ENCODE results near the gene SF3B1.

SF3B1 gene

GRCh38 chr2:197414515-197414914, 20.3 kb downstream of the SF3B1 start:
- H3K4me1 Mint-ChIP-seq = no peaks in the 10 kb centered on the region

GRCh38 chr2:197414039-197414438, 20.8 kb downstream of the SF3B1 start:
- no peak for TF ChIP-seq CTCF (IDR thresholded peaks at IDR 0.05)
- no peak for DNase-seq
- H3K27ac Mint-ChIP-seq = no peak overlapping the region
- H3K27me3 Mint-ChIP-seq (ENCODE audit: low read depth, poor library complexity) = no peaks in the 10 kb centered on the region
- no peaks in the 10 kb centered on the region for H3K4me1 Mint-ChIP-seq
- H3K36me3 Mint-ChIP-seq (ENCODE audit: low read depth) = peaks cover 73% of the 10 kb centered on the region
- no peaks in the 10 kb centered on the region for H3K9me3 Mint-ChIP-seq
- no peak overlapping the region for H3K4me3 Mint-ChIP-seq

More at GRCh38 chr2:197414515-197414914, 20.3 kb downstream of the SF3B1 start:
- Mint-ChIP-seq H3K27ac (no peak overlapping the region), H3K9me3 (no peaks in the 10 kb centered on the region), H3K4me3 (no peak overlapping the region), H3K36me3 (ENCODE audit: low read depth) (peaks cover 69% of the 10 kb centered on the region), H3K27me3 (ENCODE audit: low read depth, poor library complexity) (no peaks in the 10 kb centered on the region)
- TF ChIP-seq CTCF (IDR thresholded peaks at IDR 0.05) = no peak
- no peak for DNase-seq

- Mint-ChIP-seq H3K9me3 (no peaks in the 10 kb centered on the region), H3K4me3 (no peak overlapping the region), H3K27ac (no peak overlapping the region), H3K36me3 (ENCODE audit: low read depth) (peaks cover 79% of the 10 kb centered on the region), H3K4me1 (no peaks in the 10 kb centered on the region), H3K27me3 (ENCODE audit: low read depth, poor library complexity) (no peaks in the 10 kb centered on the region)
- TF ChIP-seq CTCF (IDR thresholded peaks at IDR 0.05) = no peak
- DNase-seq = no peak
Observed at GRCh38 chr2:197405582-197405981, 29.2 kb downstream of the SF3B1 start.

DNA sequence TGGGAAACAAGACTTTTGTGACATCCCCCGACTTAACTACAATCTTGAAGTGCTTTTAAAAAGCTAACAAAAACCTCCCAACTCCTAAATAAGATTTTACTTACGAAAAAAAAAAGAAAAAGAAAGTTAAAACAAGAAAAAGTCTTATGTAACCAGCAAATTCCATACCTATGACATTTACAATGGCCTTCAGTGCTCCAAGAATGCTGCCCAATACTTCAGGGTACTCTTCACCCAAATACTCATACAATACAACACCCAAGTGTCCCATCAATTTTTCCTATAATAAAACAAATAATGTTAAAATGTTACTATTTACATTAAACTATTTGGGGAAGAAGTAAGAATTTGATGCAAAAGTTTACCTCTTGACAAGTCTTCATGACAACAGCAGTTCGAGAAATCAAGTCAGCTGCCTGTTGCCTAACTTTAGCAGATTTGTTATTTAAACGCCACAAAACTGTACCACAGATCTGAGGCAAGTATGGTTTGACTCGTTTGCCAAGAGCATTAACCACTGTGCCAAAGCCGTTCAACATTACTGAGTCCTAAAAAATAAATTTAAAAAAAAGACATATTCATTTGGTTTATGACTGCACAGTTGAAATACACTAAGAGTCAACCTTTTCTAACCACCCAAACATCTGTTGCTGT, 34.8 kb downstream of the SF3B1 start:
- Mint-ChIP-seq H3K9me3 (no peaks in the 10 kb centered on the region), H3K36me3 (ENCODE audit: low read depth) (peaks cover 86% of the 10 kb centered on the region), H3K27me3 (ENCODE audit: low read depth, poor library complexity) (no peaks in the 10 kb centered on the region), H3K4me3 (no peak overlapping the region), H3K27ac (no peak overlapping the region), H3K4me1 (no peaks in the 10 kb centered on the region)
- TF ChIP-seq CTCF (IDR thresholded peaks at IDR 0.05) = no peak
- no peak for DNase-seq

GRCh38 chr2:197398913-197399312, 35.9 kb downstream of the SF3B1 start:
- DNase-seq = no peak
- Mint-ChIP-seq H3K9me3 (no peaks in the 10 kb centered on the region), H3K27ac (no peak overlapping the region), H3K4me1 (no peaks in the 10 kb centered on the region), H3K36me3 (ENCODE audit: low read depth) (peaks cover 91% of the 10 kb centered on the region), H3K27me3 (ENCODE audit: low read depth, poor library complexity) (no peaks in the 10 kb centered on the region), H3K4me3 (no peak overlapping the region)
- TF ChIP-seq CTCF (IDR thresholded peaks at IDR 0.05) = no peak

DNA sequence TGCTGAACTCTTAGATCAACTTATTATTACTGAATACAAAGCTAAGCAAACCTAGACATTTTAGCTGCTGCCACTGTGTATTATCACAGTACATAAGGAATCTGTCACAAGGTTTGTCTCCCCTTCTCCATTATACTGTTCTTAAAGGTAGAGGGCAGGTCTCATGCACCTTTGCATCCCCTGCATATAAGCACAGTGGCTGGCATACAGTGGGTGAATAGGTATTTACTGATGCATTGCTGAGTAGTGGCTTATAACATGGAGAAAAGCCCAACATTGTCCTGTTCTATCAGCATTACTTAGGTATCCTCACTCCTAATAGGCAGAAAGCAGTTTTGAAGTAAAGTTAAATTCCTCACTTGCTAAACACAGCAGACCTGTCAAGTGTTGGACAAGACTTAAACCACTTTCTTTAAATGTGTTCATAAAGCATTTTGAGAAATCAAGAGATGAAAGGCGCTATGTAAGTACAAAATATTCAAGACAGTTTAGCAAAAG, 43.6 kb downstream of the SF3B1 start:
- Mint-ChIP-seq H3K27ac (no peak overlapping the region), H3K4me3 (no peak overlapping the region), H3K4me1 (peaks cover 9% of the 10 kb centered on the region), H3K36me3 (ENCODE audit: low read depth) (peaks cover 47% of the 10 kb centered on the region), H3K27me3 (ENCODE audit: low read depth, poor library complexity) (peaks cover 6% of the 10 kb centered on the region), H3K9me3 (no peaks in the 10 kb centered on the region)
- no peak for TF ChIP-seq CTCF (IDR thresholded peaks at IDR 0.05)
- DNase-seq = no peak
